ENCODE data around the gene MROH7. TPM values are rescaled to one million over a fixed set of nuclear protein-coding genes. Genes with fewer than 3 reads are reported as not detected.

MROH7 gene
- total RNA-seq, 2 experiments from 2014 or later: not detected

- CTCF ChIA-PET: no interaction called here
- no peaks in the 10 kb centered on the region for H3K4me1 Mint-ChIP-seq (ENCODE audit: low read depth)
- no peak overlapping the region for H3K4me3 Mint-ChIP-seq
- H3K27ac Mint-ChIP-seq: no peak overlapping the region
- DNase-seq (no peak), ATAC-seq (no peak)
- H3K36me3 Mint-ChIP-seq (ENCODE audit: low read depth): no peaks in the 10 kb centered on the region
- H3K9me3 Mint-ChIP-seq (ENCODE audit: insufficient read depth): no peaks in the 10 kb centered on the region
- POLR2A ChIA-PET: no interaction called here
- peaks cover 3% of the 10 kb centered on the region for H3K27me3 Mint-ChIP-seq (ENCODE audit: low read depth)
These were observed 54.2 kb downstream of the MROH7 start for GRCh38 chr1:54695764-54696163.

GRCh38 chr1:54696262-54696661 lies 54.7 kb downstream of the MROH7 start:
- ChIA-PET CTCF (no interaction called here), POLR2A (no interaction called here)
- Mint-ChIP-seq H3K9me3 (ENCODE audit: insufficient read depth) (no peaks in the 10 kb centered on the region), H3K4me1 (ENCODE audit: low read depth) (no peaks in the 10 kb centered on the region), H3K27ac (no peak overlapping the region), H3K4me3 (no peak overlapping the region), H3K27me3 (ENCODE audit: low read depth) (no peaks in the 10 kb centered on the region), H3K36me3 (ENCODE audit: low read depth) (no peaks in the 10 kb centered on the region)
- ATAC-seq (no peak), DNase-seq (no peak)

DNA sequence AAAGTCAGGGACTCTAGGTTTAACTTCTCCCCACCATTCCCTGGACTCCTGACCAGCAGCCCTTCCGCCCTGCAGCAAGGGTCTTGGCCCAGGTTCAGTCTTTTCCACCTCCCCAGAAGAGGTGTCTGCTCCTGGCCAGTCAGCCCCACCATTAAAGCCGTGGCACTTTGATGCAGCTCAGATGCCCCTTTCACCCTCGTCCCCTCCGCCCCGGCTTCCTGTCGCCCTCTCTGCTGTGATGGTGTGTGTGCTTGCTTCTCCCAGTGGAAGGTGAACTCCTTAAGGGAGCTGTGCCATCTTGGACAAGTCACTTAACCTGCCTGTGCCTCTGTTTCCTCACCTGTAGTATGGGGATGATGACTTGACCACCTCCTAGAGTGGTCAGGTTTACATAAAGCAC lies 56.3 kb downstream of the MROH7 start:
- CTCF ChIA-PET: no interaction called here
- H3K4me1 Mint-ChIP-seq (ENCODE audit: low read depth): no peaks in the 10 kb centered on the region
- no peak for ATAC-seq
- H3K36me3 Mint-ChIP-seq (ENCODE audit: low read depth): no peaks in the 10 kb centered on the region
- H3K27ac Mint-ChIP-seq: no peak overlapping the region
- no peak for DNase-seq
- no peaks in the 10 kb centered on the region for H3K9me3 Mint-ChIP-seq (ENCODE audit: insufficient read depth)
- POLR2A ChIA-PET: no interaction called here
- H3K27me3 Mint-ChIP-seq (ENCODE audit: low read depth): no peaks in the 10 kb centered on the region
- no peak overlapping the region for H3K4me3 Mint-ChIP-seq

GRCh38 chr1:54698346-54698745 lies 56.8 kb downstream of the MROH7 start:
- H3K4me3 Mint-ChIP-seq: no peak overlapping the region
- ChIA-PET POLR2A (no interaction called here), CTCF (no interaction called here)
- no peak for ATAC-seq
- no peaks in the 10 kb centered on the region for H3K36me3 Mint-ChIP-seq (ENCODE audit: low read depth)
- no peak for DNase-seq
- no peaks in the 10 kb centered on the region for H3K9me3 Mint-ChIP-seq (ENCODE audit: insufficient read depth)
- no peaks in the 10 kb centered on the region for H3K4me1 Mint-ChIP-seq (ENCODE audit: low read depth)
- no peak overlapping the region for H3K27ac Mint-ChIP-seq
- H3K27me3 Mint-ChIP-seq (ENCODE audit: low read depth): no peaks in the 10 kb centered on the region

DNA sequence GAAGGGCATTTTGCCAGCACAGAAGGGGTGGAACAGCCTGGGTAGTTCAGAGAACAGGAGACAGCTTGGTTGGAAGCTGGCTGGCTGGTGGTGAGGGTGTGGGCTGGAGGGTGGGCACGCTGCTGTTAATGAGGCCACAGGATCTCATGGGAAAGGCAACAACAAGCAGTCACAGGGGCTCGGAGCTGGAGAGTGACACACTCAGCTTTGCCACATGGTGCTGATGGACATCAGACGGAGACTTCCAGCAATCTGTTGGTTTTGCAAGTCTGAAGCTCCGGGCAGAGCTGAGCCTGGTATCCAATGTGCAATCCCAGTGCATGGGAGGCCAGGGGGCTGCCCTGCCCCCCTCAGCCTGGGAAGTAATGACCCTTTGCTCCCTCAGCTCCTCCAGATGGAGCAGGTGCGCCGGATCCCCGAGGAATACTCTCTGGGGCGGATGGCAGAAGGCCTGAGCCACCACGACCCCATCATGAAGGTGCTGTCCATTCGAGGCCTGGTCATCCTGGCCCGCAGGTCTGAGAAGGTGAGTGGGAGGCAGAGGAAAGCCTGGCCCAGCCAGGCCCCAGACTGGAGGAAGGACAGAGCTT lies 58.4 kb downstream of the MROH7 start:
- DNase-seq: no peak
- H3K27ac Mint-ChIP-seq: no peak overlapping the region
- CTCF ChIA-PET: no interaction called here
- ATAC-seq: no peak
- H3K27me3 Mint-ChIP-seq (ENCODE audit: low read depth): no peaks in the 10 kb centered on the region
- H3K36me3 Mint-ChIP-seq (ENCODE audit: low read depth): no peaks in the 10 kb centered on the region
- no peaks in the 10 kb centered on the region for H3K9me3 Mint-ChIP-seq (ENCODE audit: insufficient read depth)
- POLR2A ChIA-PET: no interaction called here
- no peak overlapping the region for H3K4me3 Mint-ChIP-seq
- H3K4me1 Mint-ChIP-seq (ENCODE audit: low read depth): no peaks in the 10 kb centered on the region

- H3K9me3 Mint-ChIP-seq (ENCODE audit: insufficient read depth): no peaks in the 10 kb centered on the region
- H3K27ac Mint-ChIP-seq: no peak overlapping the region
- H3K4me3 Mint-ChIP-seq: no peak overlapping the region
- H3K36me3 Mint-ChIP-seq (ENCODE audit: low read depth): no peaks in the 10 kb centered on the region
- DNase-seq (no peak), ATAC-seq (no peak)
- ChIA-PET CTCF (no interaction called here), POLR2A (no interaction called here)
- no peaks in the 10 kb centered on the region for H3K27me3 Mint-ChIP-seq (ENCODE audit: low read depth)
- H3K4me1 Mint-ChIP-seq (ENCODE audit: low read depth): no peaks in the 10 kb centered on the region
These were observed 59.5 kb downstream of the MROH7 start for GRCh38 chr1:54701066-54701465.

DNA sequence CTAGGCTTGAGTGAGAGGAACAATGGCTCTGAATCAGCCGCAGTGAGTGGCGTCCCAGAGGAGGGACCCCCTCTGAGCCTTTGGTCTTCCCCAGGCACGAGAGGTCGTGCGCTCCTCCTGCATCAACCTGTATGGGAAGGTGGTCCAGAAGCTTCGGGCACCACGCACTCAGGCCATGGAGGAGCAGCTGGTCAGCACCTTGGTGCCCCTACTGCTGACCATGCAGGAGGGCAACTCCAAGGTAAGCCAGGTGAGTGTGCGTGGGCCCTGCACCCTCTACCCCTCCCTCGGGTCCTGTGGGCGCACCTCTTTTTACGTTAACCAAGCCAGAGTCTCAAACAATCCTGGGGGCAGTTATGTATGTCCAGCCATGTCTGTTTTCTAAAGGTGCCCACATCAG lies 60.4 kb downstream of the MROH7 start:
- POLR2A ChIA-PET: no interaction called here
- Mint-ChIP-seq H3K27me3 (ENCODE audit: low read depth) (no peaks in the 10 kb centered on the region), H3K4me1 (ENCODE audit: low read depth) (no peaks in the 10 kb centered on the region), H3K9me3 (ENCODE audit: insufficient read depth) (no peaks in the 10 kb centered on the region), H3K27ac (no peak overlapping the region), H3K36me3 (ENCODE audit: low read depth) (no peaks in the 10 kb centered on the region), H3K4me3 (no peak overlapping the region)
- no peak for DNase-seq
- CTCF ChIA-PET: no interaction called here
- no peak for ATAC-seq

- H3K4me3 Mint-ChIP-seq: no peak overlapping the region
- no peak for ATAC-seq
- no peaks in the 10 kb centered on the region for H3K36me3 Mint-ChIP-seq (ENCODE audit: low read depth)
- no peak for DNase-seq
- H3K27ac Mint-ChIP-seq: no peak overlapping the region
- H3K27me3 Mint-ChIP-seq (ENCODE audit: low read depth): peaks cover 5% of the 10 kb centered on the region
- H3K4me1 Mint-ChIP-seq (ENCODE audit: low read depth): no peaks in the 10 kb centered on the region
- POLR2A ChIA-PET: no interaction called here
- H3K9me3 Mint-ChIP-seq (ENCODE audit: insufficient read depth): no peaks in the 10 kb centered on the region
- CTCF ChIA-PET: no interaction called here
These were observed 61.9 kb downstream of the MROH7 start for GRCh38 chr1:54703471-54703870.

GRCh38 chr1:54705153-54705552 lies 63.6 kb downstream of the MROH7 start:
- Mint-ChIP-seq H3K27me3 (ENCODE audit: low read depth) (peaks cover 6% of the 10 kb centered on the region), H3K36me3 (ENCODE audit: low read depth) (no peaks in the 10 kb centered on the region), H3K4me3 (no peak overlapping the region), H3K27ac (no peak overlapping the region), H3K9me3 (ENCODE audit: insufficient read depth) (no peaks in the 10 kb centered on the region), H3K4me1 (ENCODE audit: low read depth) (no peaks in the 10 kb centered on the region)
- ATAC-seq (no peak), DNase-seq (no peak)
- ChIA-PET CTCF (interaction anchor here (1.6 kb wide), 1 partner anchor 96 kb away, joined by 6 read pairs; the partner anchor contains the start of gene TTC22), POLR2A (no interaction called here)

DNA sequence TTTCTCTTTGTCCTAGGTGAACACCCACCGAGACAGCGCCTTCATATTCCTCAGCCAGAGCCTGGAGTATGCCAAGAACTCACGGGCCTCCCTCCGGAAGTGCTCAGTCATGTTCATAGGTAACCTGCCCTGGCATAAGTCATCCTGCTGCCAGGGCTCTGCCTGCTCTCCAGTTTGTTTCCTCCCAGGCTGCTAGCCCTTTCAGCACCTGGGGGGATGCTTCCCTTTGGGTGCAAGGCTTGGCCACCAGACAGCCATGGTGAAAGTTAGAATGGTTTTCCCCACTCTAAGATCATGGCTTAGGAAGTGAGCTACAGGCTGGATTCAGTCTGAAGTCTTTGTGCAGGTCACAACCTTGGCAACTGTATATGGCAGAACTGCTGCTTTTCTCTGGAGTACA lies 64.8 kb downstream of the MROH7 start:
- no peak overlapping the region for H3K27ac Mint-ChIP-seq
- no peak for ATAC-seq
- no peak overlapping the region for H3K4me3 Mint-ChIP-seq
- no peaks in the 10 kb centered on the region for H3K9me3 Mint-ChIP-seq (ENCODE audit: insufficient read depth)
- CTCF ChIA-PET: no interaction called here
- POLR2A ChIA-PET: no interaction called here
- H3K4me1 Mint-ChIP-seq (ENCODE audit: low read depth): no peaks in the 10 kb centered on the region
- DNase-seq: no peak
- H3K27me3 Mint-ChIP-seq (ENCODE audit: low read depth): peaks cover 6% of the 10 kb centered on the region
- H3K36me3 Mint-ChIP-seq (ENCODE audit: low read depth): no peaks in the 10 kb centered on the region

- no peaks in the 10 kb centered on the region for H3K9me3 Mint-ChIP-seq (ENCODE audit: insufficient read depth)
- DNase-seq (no peak), ATAC-seq (no peak)
- no peak overlapping the region for H3K4me3 Mint-ChIP-seq
- CTCF ChIA-PET: no interaction called here
- H3K27ac Mint-ChIP-seq: no peak overlapping the region
- H3K36me3 Mint-ChIP-seq (ENCODE audit: low read depth): no peaks in the 10 kb centered on the region
- peaks cover 6% of the 10 kb centered on the region for H3K27me3 Mint-ChIP-seq (ENCODE audit: low read depth)
- no peaks in the 10 kb centered on the region for H3K4me1 Mint-ChIP-seq (ENCODE audit: low read depth)
- POLR2A ChIA-PET: no interaction called here
These were observed 66.8 kb downstream of the MROH7 start for GRCh38 chr1:54708385-54708784.

DNA sequence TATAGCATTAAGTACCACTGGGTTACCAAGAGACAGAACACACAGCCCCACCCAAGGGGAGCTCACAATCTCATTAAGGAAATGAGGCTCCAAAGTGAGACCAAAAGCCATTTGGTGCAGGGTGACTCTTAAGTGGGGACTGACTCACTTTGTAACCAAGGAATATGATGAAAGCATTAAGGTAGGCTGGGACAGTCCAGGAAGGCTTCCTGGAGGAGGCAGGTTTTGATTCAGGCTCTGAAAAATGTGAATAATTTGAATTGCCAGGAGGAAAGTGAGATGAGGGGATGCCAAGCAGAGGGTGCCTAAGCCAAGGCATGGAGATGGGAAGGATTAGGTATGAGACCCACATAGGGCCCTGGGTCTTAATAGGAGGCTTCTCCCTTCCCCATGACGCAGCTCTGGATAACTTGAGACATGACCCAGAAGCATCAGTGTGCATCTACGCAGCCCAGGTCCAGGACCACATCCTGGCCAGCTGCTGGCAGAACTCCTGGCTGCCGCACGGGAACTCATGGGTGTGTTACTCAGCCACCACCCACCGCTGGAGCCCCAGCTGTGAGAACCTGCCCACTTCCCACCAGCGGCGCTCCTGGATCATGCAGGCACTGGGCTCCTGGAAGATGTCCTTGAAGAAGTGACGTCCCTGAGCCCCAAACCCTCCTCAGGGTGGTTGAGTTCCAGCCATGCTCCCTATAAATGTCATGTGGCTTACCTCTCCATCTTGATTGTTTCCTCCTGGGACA lies 68.1 kb downstream of the MROH7 start:
- Mint-ChIP-seq H3K36me3 (ENCODE audit: low read depth) (no peaks in the 10 kb centered on the region), H3K27me3 (ENCODE audit: low read depth) (peaks cover 6% of the 10 kb centered on the region), H3K4me1 (ENCODE audit: low read depth) (no peaks in the 10 kb centered on the region), H3K27ac (no peak overlapping the region), H3K9me3 (ENCODE audit: insufficient read depth) (no peaks in the 10 kb centered on the region), H3K4me3 (no peak overlapping the region)
- ATAC-seq: no peak
- POLR2A ChIA-PET: no interaction called here
- CTCF ChIA-PET: no interaction called here
- no peak for DNase-seq

DNA sequence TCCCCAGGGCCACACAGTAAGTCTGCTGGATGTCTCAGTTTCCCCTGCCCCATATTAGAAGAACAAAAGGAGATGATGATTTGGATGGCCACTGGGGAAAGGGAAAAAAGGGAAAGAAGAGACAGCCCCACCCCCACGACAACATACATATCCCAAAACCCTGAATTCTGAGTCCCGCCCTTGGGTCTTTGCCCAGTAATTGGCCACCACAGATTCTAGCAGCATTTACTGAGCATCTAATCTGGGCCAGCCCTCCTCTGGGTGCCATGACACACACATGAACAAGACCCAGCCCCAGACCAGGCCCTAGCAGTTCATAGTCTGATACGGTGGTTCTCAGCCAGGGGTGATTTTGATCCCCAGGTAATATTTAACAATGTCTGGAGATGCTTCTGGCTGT lies 68.8 kb downstream of the MROH7 start:
- no peak overlapping the region for H3K4me3 Mint-ChIP-seq
- H3K27me3 Mint-ChIP-seq (ENCODE audit: low read depth): peaks cover 6% of the 10 kb centered on the region
- CTCF ChIA-PET: no interaction called here
- H3K36me3 Mint-ChIP-seq (ENCODE audit: low read depth): no peaks in the 10 kb centered on the region
- peaks cover 4% of the 10 kb centered on the region for H3K4me1 Mint-ChIP-seq (ENCODE audit: low read depth)
- H3K9me3 Mint-ChIP-seq (ENCODE audit: insufficient read depth): no peaks in the 10 kb centered on the region
- POLR2A ChIA-PET: no interaction called here
- ATAC-seq (no peak), DNase-seq (no peak)
- H3K27ac Mint-ChIP-seq: no peak overlapping the region
